Spleen (tissue), 7 donors: ENCODE measurements around the gene KCNJ16.

ENCODE experiments used
- CTCF ChIP-seq, 11 experiments: fragments of 200-600 bp in 7 of 11; fragments of 450-650 bp in 4 of 11; sonication (generic) in 4 of 11; IDR thresholded peaks in 8 of 11; conservative IDR thresholded peaks in 3 of 11; 1 replicate in 7 of 11; 2 replicates in 4 of 11; pipeline versions ENCODE4 v1.4.0 to v1.8.0; 2016 to 2021; ENCODE audit warnings: antibody characterized with exemption in 11 of 11, inconsistent platforms in 4 of 11, mild to moderate bottlenecking in 1 of 11
- POLR2A ChIP-seq, 3 donors: fragments of 450-650 bp; IDR thresholded peaks; one replicate each; pipeline ENCODE4 v1.5.1; 2017; ENCODE audit warnings: antibody characterized with exemption in 3 of 3, mild to moderate bottlenecking in 1 of 3
- POLR2AphosphoS5 ChIP-seq, 3 donors: sonication (generic); formaldehyde crosslinking; IDR thresholded peaks; one replicate each; pipeline ENCODE4 v1.5.1; 2017; ENCODE audit warnings: antibody characterized with exemption in 3 of 3
- donor health status: DM: no; HTN: no; CAD: no; lungs with moderate emphysema.
- donor health status: DM: no; HTN: no; CAD: no.
- donor health status: DM: no; HTN: no; CAD: no.

GRCh38 chr17:70071620-70072019 lies 3.4 kb upstream of the KCNJ16 start:
- TF ChIP-seq POLR2AphosphoS5 (IDR thresholded peaks at IDR 0.05) (no peak), CTCF (IDR thresholded peaks at IDR 0.05 in 8 of 11, conservative IDR thresholded peaks at IDR 0.05 in 3 of 11) (no peak), POLR2A (IDR thresholded peaks at IDR 0.05) (no peak)
